Thoracic aorta (tissue), 2 donors: Measurements from ENCODE around the gene ALK. TPM values are rescaled to one million over a fixed set of nuclear protein-coding genes. Genes with fewer than 3 reads are reported as not detected.

Source experiments
- ATAC-seq: fragments of 150-250 bp; one replicate; pipeline ENCODE4 v1.8.0; 2017; ENCODE audit warnings: low read depth; ENCODE audit not compliant: insufficient number of reproducible peaks, low FRiP score
- DNase-seq: peaks from one replicate; pipeline ENCODE4 v3.0.0-alpha.2; 2020; ENCODE audit warnings: low spot score
- H3K27ac ChIP-seq, 2 donors: fragments of 200-600 bp; sonication (generic); 1 replicate in 1 of 2; 2 replicates in 1 of 2; pipeline ENCODE4 v1.5.1; 2016; ENCODE audit warnings: mild to moderate bottlenecking in 2 of 2, moderate library complexity in 2 of 2
- H3K27me3 ChIP-seq: fragments of 200-600 bp; sonication (generic); replicated peaks from 2 replicates; pipeline ENCODE4 v1.6.0; 2016; ENCODE audit warnings: mild to moderate bottlenecking; ENCODE audit not compliant: insufficient read depth
- H3K36me3 ChIP-seq: fragments of 200-600 bp; sonication (generic); one replicate; pipeline ENCODE4 v1.5.1; 2016
- H3K4me1 ChIP-seq, 2 donors: fragments of 200-600 bp; sonication (generic); 1 replicate in 1 of 2; 2 replicates in 1 of 2; pipeline versions ENCODE4 v1.5.1 to v1.6.0; 2016; ENCODE audit warnings: low read depth in 2 of 2, mild to moderate bottlenecking in 1 of 2; ENCODE audit not compliant: control insufficient read depth in 1 of 2
- H3K4me3 ChIP-seq: fragments of 200-600 bp; sonication (generic); 2 replicates; pipeline ENCODE4 v1.5.1; 2016; ENCODE audit warnings: mild to moderate bottlenecking
- H3K9me3 ChIP-seq: fragments of 200-600 bp; sonication (generic); 2 replicates; pipeline ENCODE4 v1.5.1; 2016
- total RNA-seq, 2 donors: library from RNA; depleted of rRNA; stranded (reverse); fragments of >200 nt; gene quantifications; one replicate each; pipeline versions ENCODE4 v1.1.0 to v1.2.3, GENCODE V29; 2016
- TF ChIP-seq, protein P1 (sequence below): fragments of 200-600 bp; sonication (generic); IDR thresholded peaks from one replicate; pipeline ENCODE4 v1.5.1; 2019; ENCODE audit warnings: antibody characterized with exemption

ALK gene
- total RNA-seq, 2 donors from 2014 or later = 2.0 TPM; not detected in 1

DNA sequence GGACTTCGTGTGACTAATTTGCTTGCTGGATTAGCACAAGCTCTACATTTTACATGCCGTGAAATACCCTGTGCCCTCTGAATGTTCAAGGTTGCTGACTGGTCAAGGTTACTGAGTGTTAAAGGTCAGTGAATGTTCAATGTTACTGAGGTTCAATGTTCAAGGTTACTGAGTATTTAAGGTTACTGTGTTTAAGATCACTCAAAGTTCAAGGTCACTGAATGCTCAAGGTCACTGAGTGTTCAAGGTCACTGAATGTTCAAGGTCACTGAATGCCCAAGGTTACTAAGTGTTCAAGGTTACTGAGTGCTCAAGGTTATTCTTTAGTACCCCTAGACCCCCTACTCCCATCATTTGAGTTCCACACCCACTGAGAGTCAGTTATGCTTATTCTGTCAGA lies 528.6 kb downstream of the ALK start:
- H3K9me3 ChIP-seq = no peaks in the 10 kb centered on the region
- H3K27ac ChIP-seq = no peak overlapping the region
- no peak for ATAC-seq

DNA sequence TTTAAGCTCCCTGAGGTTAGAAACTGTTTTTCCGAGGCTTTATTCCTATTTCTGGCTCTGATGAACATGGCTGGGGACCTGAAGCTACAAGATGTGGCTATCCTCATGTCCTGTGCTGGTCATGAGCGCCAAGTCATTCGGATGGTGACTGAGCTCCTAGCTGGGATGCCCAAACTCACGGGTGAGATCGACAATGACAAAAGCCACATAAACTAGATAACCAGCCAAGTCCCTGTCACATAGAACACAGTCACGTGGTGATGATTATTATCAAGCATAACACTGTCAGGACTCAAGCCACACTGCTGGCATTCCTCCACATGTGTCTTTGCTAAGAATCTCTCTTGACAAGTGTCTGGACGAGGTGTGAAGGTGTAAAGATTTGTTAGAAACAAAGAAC lies 531.2 kb downstream of the ALK start:
- no peaks in the 10 kb centered on the region for H3K4me1 ChIP-seq
- H3K36me3 ChIP-seq = no peaks in the 10 kb centered on the region
- no peak overlapping the region for H3K27ac ChIP-seq
- no peak for ATAC-seq
- H3K4me3 ChIP-seq = no peak overlapping the region
- H3K9me3 ChIP-seq = no peaks in the 10 kb centered on the region
- TF ChIP-seq, protein P1, sequence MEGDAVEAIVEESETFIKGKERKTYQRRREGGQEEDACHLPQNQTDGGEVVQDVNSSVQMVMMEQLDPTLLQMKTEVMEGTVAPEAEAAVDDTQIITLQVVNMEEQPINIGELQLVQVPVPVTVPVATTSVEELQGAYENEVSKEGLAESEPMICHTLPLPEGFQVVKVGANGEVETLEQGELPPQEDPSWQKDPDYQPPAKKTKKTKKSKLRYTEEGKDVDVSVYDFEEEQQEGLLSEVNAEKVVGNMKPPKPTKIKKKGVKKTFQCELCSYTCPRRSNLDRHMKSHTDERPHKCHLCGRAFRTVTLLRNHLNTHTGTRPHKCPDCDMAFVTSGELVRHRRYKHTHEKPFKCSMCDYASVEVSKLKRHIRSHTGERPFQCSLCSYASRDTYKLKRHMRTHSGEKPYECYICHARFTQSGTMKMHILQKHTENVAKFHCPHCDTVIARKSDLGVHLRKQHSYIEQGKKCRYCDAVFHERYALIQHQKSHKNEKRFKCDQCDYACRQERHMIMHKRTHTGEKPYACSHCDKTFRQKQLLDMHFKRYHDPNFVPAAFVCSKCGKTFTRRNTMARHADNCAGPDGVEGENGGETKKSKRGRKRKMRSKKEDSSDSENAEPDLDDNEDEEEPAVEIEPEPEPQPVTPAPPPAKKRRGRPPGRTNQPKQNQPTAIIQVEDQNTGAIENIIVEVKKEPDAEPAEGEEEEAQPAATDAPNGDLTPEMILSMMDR = no peak
- no peaks in the 10 kb centered on the region for H3K27me3 ChIP-seq
- no peak for DNase-seq

More for the DNA sequence above, 528.6 kb downstream of the ALK start:
- DNase-seq = no peak
- TF ChIP-seq, protein P1 = no peak
- Histone ChIP-seq H3K4me3 (no peak overlapping the region), H3K4me1 (no peaks in the 10 kb centered on the region), H3K27me3 (no peaks in the 10 kb centered on the region), H3K36me3 (no peaks in the 10 kb centered on the region)

DNA sequence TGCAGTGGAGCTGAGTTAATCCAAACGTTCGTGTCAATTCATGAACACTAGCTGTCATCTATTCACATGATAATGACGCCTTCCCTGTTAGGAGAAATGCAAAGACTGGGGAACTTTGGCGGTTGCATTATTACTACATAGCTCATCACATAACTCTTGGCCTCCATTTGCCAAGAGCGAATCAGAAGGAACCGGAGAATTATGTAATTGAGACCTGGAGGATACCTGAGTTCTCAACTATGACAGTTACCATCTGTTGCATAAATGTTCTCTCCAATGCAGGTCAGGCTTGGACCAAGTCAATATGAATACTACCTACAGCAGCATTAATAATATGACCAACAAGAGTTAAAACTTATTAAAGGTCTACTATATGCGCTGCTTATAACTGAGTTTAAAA lies 531.7 kb downstream of the ALK start:
- TF ChIP-seq, protein P1 = no peak
- Histone ChIP-seq H3K4me1 (no peaks in the 10 kb centered on the region), H3K36me3 (no peaks in the 10 kb centered on the region), H3K9me3 (no peaks in the 10 kb centered on the region), H3K27me3 (no peaks in the 10 kb centered on the region), H3K27ac (no peak overlapping the region), H3K4me3 (no peak overlapping the region)
- DNase-seq (no peak), ATAC-seq (no peak)

DNA sequence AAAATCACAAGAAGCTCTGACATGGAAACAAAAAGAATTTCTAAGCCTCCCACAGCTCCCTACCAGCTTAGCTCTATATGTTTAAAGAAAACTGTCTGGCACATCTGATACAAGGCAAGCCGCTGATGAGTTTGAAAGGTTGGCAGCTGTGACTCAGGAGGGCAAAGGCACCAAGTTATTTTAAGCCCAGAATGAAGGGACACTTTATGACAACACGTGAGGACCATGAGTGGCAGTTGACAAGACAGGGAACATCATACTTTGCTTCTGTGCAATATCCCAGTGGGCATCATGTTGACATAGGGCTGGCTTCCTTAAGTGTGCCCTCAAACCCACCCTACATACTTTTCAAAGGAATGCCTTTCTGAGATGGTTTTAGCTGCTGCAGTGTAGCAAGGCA lies 533.3 kb downstream of the ALK start:
- DNase-seq = no peak
- no peaks in the 10 kb centered on the region for H3K9me3 ChIP-seq
- no peak overlapping the region for H3K27ac ChIP-seq
- H3K4me3 ChIP-seq = no peak overlapping the region
- no peaks in the 10 kb centered on the region for H3K36me3 ChIP-seq
- H3K27me3 ChIP-seq = no peaks in the 10 kb centered on the region
- TF ChIP-seq, protein P1 = no peak
- H3K4me1 ChIP-seq = no peaks in the 10 kb centered on the region
- ATAC-seq = no peak

DNA sequence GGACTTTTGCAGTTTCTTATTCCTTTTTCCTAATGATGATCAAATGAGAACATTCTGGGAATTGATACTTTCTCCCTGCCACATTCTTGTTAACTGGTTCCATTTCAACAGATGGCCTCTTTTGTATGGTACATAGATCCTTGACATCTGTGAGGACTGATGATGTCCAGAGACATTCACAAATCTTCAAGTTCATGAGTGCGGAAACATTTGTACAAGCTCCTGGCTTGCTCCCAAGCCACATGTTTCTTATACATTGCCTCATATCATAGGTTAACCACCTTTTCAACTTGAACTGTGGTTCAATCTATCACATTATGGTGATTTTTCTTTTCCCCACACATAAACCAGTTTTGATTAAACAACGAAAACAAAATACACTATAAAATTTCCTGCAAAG lies 538.9 kb downstream of the ALK start:
- DNase-seq (no peak), ATAC-seq (no peak)
- no peaks in the 10 kb centered on the region for H3K27me3 ChIP-seq
- H3K27ac ChIP-seq = no peak overlapping the region
- no peaks in the 10 kb centered on the region for H3K9me3 ChIP-seq
- TF ChIP-seq, protein P1 = no peak
- H3K4me1 ChIP-seq = no peaks in the 10 kb centered on the region
- H3K36me3 ChIP-seq = no peaks in the 10 kb centered on the region
- H3K4me3 ChIP-seq = no peak overlapping the region
